Stimulated activated CD8-positive, alpha-beta memory T cell treated with anti-CD3 and anti-CD28 coated beads, Interleukin-15, amount 100 ng/mL, for 24 hours (primary cell): Measurements from ENCODE around the gene MYF5.

Experiments
- DNase-seq: peaks from one replicate; pipeline ENCODE4 v3.0.0-alpha.2; 2020; ENCODE audit warnings: low read depth

Gene MYF5

DNA sequence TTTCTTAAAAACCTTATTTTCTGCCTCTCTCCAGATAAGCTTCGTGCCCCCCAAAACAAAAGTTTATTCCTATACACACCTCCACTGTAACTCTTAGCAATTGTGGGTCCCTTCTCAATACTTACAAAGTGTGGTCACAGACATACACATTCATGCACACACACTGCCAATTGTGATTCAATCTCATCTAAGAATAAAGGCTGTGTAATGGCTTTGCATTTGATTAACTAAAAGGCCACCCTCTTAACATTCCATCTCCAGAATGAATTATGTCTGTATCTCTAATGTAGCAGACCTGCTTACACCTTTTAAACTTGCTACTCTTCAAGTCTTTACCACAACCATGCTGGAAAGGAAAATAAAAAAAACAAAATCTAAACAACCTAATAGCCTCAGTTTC, 49.5 kb downstream of the MYF5 start:
- no peak for DNase-seq

DNA sequence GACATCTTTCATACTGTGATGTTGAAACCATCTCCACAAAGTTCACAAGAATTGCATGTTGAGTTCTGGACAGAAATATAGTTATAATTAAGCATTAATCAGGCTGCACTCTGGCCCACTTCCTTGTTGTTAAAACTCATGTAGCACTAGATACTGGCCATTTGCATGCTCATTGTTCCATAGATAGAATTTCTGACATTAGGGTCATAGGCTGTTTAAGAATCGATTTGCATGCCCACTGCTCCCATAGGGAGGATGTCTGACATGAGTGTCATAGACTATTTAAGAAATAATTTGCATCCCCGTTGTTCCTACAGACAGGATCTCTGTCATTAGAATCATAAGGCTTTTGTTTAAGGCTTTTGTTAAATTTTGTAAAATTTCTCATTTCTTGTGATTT, 50.2 kb downstream of the MYF5 start:
- DNase-seq: no peak
